Posterior cingulate gyrus (tissue), 11 donors: ENCODE data around the gene GRK1.
"Not testable (repeated sequence)": the region's sequence is repeated elsewhere in the genome, so short reads cannot be mapped to it uniquely, and the experiment has no call there.

ENCODE experiments used
- DNase-seq, 10 donors: peaks; one replicate each; pipeline versions ENCODE4 v3.0.0 to v3.0.0-alpha.2; 2020 to 2021; ENCODE audit warnings: mixed read lengths in 3 of 10
- intact Hi-C: fragments of 100-400 bp; cut with DNase I; formaldehyde crosslinking; loops from one replicate; pipeline ENCODE4 v1.15.1; 2023

GRK1 gene

GRCh38 chr13:113737803-113738202 is 70.8 kb downstream of the GRK1 start:
- DNase-seq: peak in 1 of 10 donors; percentile 5

GRCh38 chr13:113739527-113740285 is 72.7 kb downstream of the GRK1 start:
- intact Hi-C loops: no loop called here
- peak in 3 of 10 donors; percentile 18 to 72 (median 54) for DNase-seq

More at GRCh38 chr13:113737803-113738202, 70.8 kb downstream of the GRK1 start:
- intact Hi-C loops: no loop called here

GRCh38 chr13:113740286-113740556 is 73.2 kb downstream of the GRK1 start:
- DNase-seq: peak in 2 of 10 donors; percentile 15 to 33
- intact Hi-C loops: no loop called here

- DNase-seq: peak in 3 of 10 donors; percentile 9 to 70 (median 39)
- intact Hi-C loops: no loop called here
Measured at GRCh38 chr13:113740661-113741060, 73.6 kb downstream of the GRK1 start.

GRCh38 chr13:113741191-113741668 is 74.2 kb downstream of the GRK1 start:
- peak in 3 of 10 donors; percentile 21 to 75 (median 52) for DNase-seq
- intact Hi-C loops: no loop called here

- intact Hi-C loops: no loop called here
- DNase-seq: peak in 3 of 10 donors; percentile 30 to 87 (median 69)
Measured at GRCh38 chr13:113742000-113742441, 75.0 kb downstream of the GRK1 start.

GRCh38 chr13:113742445-113743120 is 75.6 kb downstream of the GRK1 start:
- intact Hi-C loops: no loop called here
- peak in 3 of 10 donors; percentile 16 to 79 (median 43) for DNase-seq

- intact Hi-C loops: no loop called here
- DNase-seq: peak in 3 of 10 donors; percentile 12 to 70 (median 61)
Measured at GRCh38 chr13:113743366-113744195, 76.6 kb downstream of the GRK1 start.

GRCh38 chr13:113744197-113745000 is 77.4 kb downstream of the GRK1 start:
- DNase-seq: peak in 3 of 10 donors; percentile 19 to 59 (median 54)
- intact Hi-C loops: no loop called here

- peak in 1 of 10 donors; percentile 35 for DNase-seq
Measured at GRCh38 chr13:113745059-113745458, 78.0 kb downstream of the GRK1 start.

GRCh38 chr13:113745500-113746142 is 78.6 kb downstream of the GRK1 start:
- intact Hi-C loops: not testable (repeated sequence)
- peak in 1 of 10 donors; percentile 48 for DNase-seq

More at GRCh38 chr13:113745059-113745458, 78.0 kb downstream of the GRK1 start:
- intact Hi-C loops: no loop called here

- DNase-seq: peak in 2 of 10 donors; percentile 8 to 49
- intact Hi-C loops: no loop called here
Measured at GRCh38 chr13:113746143-113746525, 79.1 kb downstream of the GRK1 start.

GRCh38 chr13:113746671-113747070 is 79.7 kb downstream of the GRK1 start:
- intact Hi-C loops: no loop called here
- DNase-seq: peak in 3 of 10 donors; percentile 2 to 61 (median 42)

GRCh38 chr13:113747291-113747833 is 80.3 kb downstream of the GRK1 start:
- intact Hi-C loops: no loop called here
- DNase-seq: peak in 4 of 10 donors; percentile 33 to 86 (median 74)

GRCh38 chr13:113748101-113748861 is 81.3 kb downstream of the GRK1 start:
- intact Hi-C loops: no loop called here

GRCh38 chr13:113748862-113749451 is 81.9 kb downstream of the GRK1 start:
- DNase-seq: peak in 2 of 10 donors; percentile 61 to 76
- intact Hi-C loops: no loop called here

More at GRCh38 chr13:113748101-113748861, 81.3 kb downstream of the GRK1 start:
- peak in 4 of 10 donors; percentile 11 to 78 (median 64) for DNase-seq

- peak in 2 of 10 donors; percentile 37 to 66 for DNase-seq
- intact Hi-C loops: no loop called here
Measured at GRCh38 chr13:113749507-113749906, 82.5 kb downstream of the GRK1 start.

- intact Hi-C loops: no loop called here
- peak in 7 of 10 donors; percentile 45 to 93 (median 64) for DNase-seq
Measured at GRCh38 chr13:113749967-113750366, 82.9 kb downstream of the GRK1 start.
